Measurements from ENCODE around the gene TENM4. TPM values are rescaled to one million over a fixed set of nuclear protein-coding genes. Genes with fewer than 3 reads are reported as not detected.

Gene TENM4
- total RNA-seq, 2 experiments from 2014 or later, result not detected

GRCh38 chr11:78704811-78705210 is 736.0 kb downstream of the TENM4 start:
- Histone ChIP-seq H3K9me2 (ENCODE audit: insufficient read depth, low read length) (no peaks in the 10 kb centered on the region), H4K20me1 (ENCODE audit: insufficient read depth, low read length) (no peaks in the 10 kb centered on the region), H3K36me3 (ENCODE audit: insufficient read depth, low read length) (no peaks in the 10 kb centered on the region), H3K79me2 (ENCODE audit: insufficient read depth, low read depth, low read length) (no peaks in the 10 kb centered on the region), H3K4me3 (ENCODE audit: low read depth, low read length, poor library complexity, severe bottlenecking) (no peak overlapping the region), H3K4me2 (ENCODE audit: low read length) (no peak overlapping the region), H2AFZ (ENCODE audit: low read length) (no peak overlapping the region), H3K27ac (ENCODE audit: low read depth, low read length, poor library complexity, severe bottlenecking) (no peak overlapping the region), H3K4me1 (ENCODE audit: insufficient read depth, low read length, poor library complexity, severe bottlenecking) (no peaks in the 10 kb centered on the region), H3K9me3 (ENCODE audit: low read length) (no peaks in the 10 kb centered on the region)
- ChIA-PET POLR2A (no interaction called here), CTCF (ENCODE audit: unreplicated experiment) (no interaction called here)
- no peak for DNase-seq (ENCODE audit: low spot score)
- TF ChIP-seq CTCF (conservative IDR thresholded peaks at IDR 0.05; ENCODE audit: low read length) (no peak), EZH2phosphoT487 (IDR thresholded peaks at IDR 0.05; ENCODE audit: borderline replicate concordance, low read depth, low read length) (no peak)
- no TSS peak for BruUV-seq (replicated peaks)
- intact Hi-C loops (cut with micrococcal nuclease; ENCODE audit: unreplicated experiment), result no loop called here

GRCh38 chr11:78699609-78700135 is 741.2 kb downstream of the TENM4 start:
- Histone ChIP-seq H4K20me1 (ENCODE audit: insufficient read depth, low read length) (no peaks in the 10 kb centered on the region), H3K4me1 (ENCODE audit: insufficient read depth, low read length, poor library complexity, severe bottlenecking) (no peaks in the 10 kb centered on the region), H3K4me2 (ENCODE audit: low read length) (no peak overlapping the region), H3K9me2 (ENCODE audit: insufficient read depth, low read length) (no peaks in the 10 kb centered on the region), H3K79me2 (ENCODE audit: insufficient read depth, low read depth, low read length) (no peaks in the 10 kb centered on the region), H3K36me3 (ENCODE audit: insufficient read depth, low read length) (no peaks in the 10 kb centered on the region), H2AFZ (ENCODE audit: low read length) (no peak overlapping the region), H3K4me3 (ENCODE audit: low read depth, low read length, poor library complexity, severe bottlenecking) (no peak overlapping the region), H3K27ac (ENCODE audit: low read depth, low read length, poor library complexity, severe bottlenecking) (no peak overlapping the region), H3K9me3 (ENCODE audit: low read length) (no peaks in the 10 kb centered on the region)
- no peak for TF ChIP-seq EZH2phosphoT487 (IDR thresholded peaks at IDR 0.05; ENCODE audit: borderline replicate concordance, low read depth, low read length)
- TF ChIP-seq CTCF (conservative IDR thresholded peaks at IDR 0.05; ENCODE audit: low read length), result no peak
- no TSS peak for BruUV-seq (replicated peaks)
- CTCF ChIA-PET (ENCODE audit: unreplicated experiment), result no interaction called here
- intact Hi-C loops (cut with micrococcal nuclease; ENCODE audit: unreplicated experiment), result no loop called here
- POLR2A ChIA-PET, result interaction anchor here (0.7 kb wide), 1 partner anchor 15 kb away, joined by 3 read pairs; no protein-coding TSS in a partner anchor
- no peak for DNase-seq (ENCODE audit: low spot score)

- H3K36me3 ChIP-seq (ENCODE audit: insufficient read depth, low read length), result no peaks in the 10 kb centered on the region
Measured at GRCh38 chr11:78698612-78699011, 742.2 kb downstream of the TENM4 start.

More at GRCh38 chr11:78698612-78699011, 742.2 kb downstream of the TENM4 start:
- H3K9me2 ChIP-seq (ENCODE audit: insufficient read depth, low read length), result no peaks in the 10 kb centered on the region
- POLR2A ChIA-PET, result interaction anchor here (0.6 kb wide), 1 partner anchor 22 kb away, joined by 3 read pairs; no protein-coding TSS in a partner anchor
- no peaks in the 10 kb centered on the region for H4K20me1 ChIP-seq (ENCODE audit: insufficient read depth, low read length)
- no peak overlapping the region for H3K4me3 ChIP-seq (ENCODE audit: low read depth, low read length, poor library complexity, severe bottlenecking)
- no TSS peak for BruUV-seq (replicated peaks)
- H3K9me3 ChIP-seq (ENCODE audit: low read length), result no peaks in the 10 kb centered on the region
- intact Hi-C loops (cut with micrococcal nuclease; ENCODE audit: unreplicated experiment), result no loop called here
- DNase-seq (ENCODE audit: low spot score), result no peak
- CTCF ChIA-PET (ENCODE audit: unreplicated experiment), result no interaction called here
- no peak overlapping the region for H2AFZ ChIP-seq (ENCODE audit: low read length)
- H3K27ac ChIP-seq (ENCODE audit: low read depth, low read length, poor library complexity, severe bottlenecking), result no peak overlapping the region
- H3K79me2 ChIP-seq (ENCODE audit: insufficient read depth, low read depth, low read length), result no peaks in the 10 kb centered on the region
- H3K4me1 ChIP-seq (ENCODE audit: insufficient read depth, low read length, poor library complexity, severe bottlenecking), result no peaks in the 10 kb centered on the region
- no peak overlapping the region for H3K4me2 ChIP-seq (ENCODE audit: low read length)
- TF ChIP-seq EZH2phosphoT487 (IDR thresholded peaks at IDR 0.05; ENCODE audit: borderline replicate concordance, low read depth, low read length) (no peak), CTCF (conservative IDR thresholded peaks at IDR 0.05; ENCODE audit: low read length) (no peak)
